AG04449 (cell line): ENCODE results near the gene GRAMD2B.
"Not testable (repeated sequence)": the region's sequence is repeated elsewhere in the genome, so short reads cannot be mapped to it uniquely, and the experiment has no call there.

Source experiments
- CTCF ChIA-PET: fragments of 350-600 bp; formaldehyde crosslinking; extraction: SDS; loops from one replicate; lab custom pipeline; 2021; ENCODE audit warnings: antibody characterized with exemption; lab: Yijun Ruan, JAX
- POLR2A ChIA-PET: fragments of 400-600, 350-600 bp; formaldehyde crosslinking; extraction: SDS; loops from one replicate; lab custom pipeline; 2020; ENCODE audit warnings: antibody characterized with exemption, inconsistent platforms; lab: Yijun Ruan, JAX
- DNase-seq: peaks from one replicate; pipeline ENCODE4 v3.0.0-alpha.2; 2010; ENCODE audit warnings: low read depth, low spot score
- H3K4me3 ChIP-seq: 2 replicates; pipeline ENCODE4 v1.5.1; 2011; ENCODE audit warnings: low read depth, mild to moderate bottlenecking, control low read depth, low read length
- TF ChIP-seq, protein P1 (sequence below): IDR thresholded peaks from one replicate; pipeline ENCODE4 v1.5.1; 2011; ENCODE audit warnings: mild to moderate bottlenecking, moderate library complexity, low read length, control low read depth, inconsistent platforms; ENCODE audit not compliant: insufficient read depth; ENCODE audit errors: missing control alignments

Gene GRAMD2B

DNA sequence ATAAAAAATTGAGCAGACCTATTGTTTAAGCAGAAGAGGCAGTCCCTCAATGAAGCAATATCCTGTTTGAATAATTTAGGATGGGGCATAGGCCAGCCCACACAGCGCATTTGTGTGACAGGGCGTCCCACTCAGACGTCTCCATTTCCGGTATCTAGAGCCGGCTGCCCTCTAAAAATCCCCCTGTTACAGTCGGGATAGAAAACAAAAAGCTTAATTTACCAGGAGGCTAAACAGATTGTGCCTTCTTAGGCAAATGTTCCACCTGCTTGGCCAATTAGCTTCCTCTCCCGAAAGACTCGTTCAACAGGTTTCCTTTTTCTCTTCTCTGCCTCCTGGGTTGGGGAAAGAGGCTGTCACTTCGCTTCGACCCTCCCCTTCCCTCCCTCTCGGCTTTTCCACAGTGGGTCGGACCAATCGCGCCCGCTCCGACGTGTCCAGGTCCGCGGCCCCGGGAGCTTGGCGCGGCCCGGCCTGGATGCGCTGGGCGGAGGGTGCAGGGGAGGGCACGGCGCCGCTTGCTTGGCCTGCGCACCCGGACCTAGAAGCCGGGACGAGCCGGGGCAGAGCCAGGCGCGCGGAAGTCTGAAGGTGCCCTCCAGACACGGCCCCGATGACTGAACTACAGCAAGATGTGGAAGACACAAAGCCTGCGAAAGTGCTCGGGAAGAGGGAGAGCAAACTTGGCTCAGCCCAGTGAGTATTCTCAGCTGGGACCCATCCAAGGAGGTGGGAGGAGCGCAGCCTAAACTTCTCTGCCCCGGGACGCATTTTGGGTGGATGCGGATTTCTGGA, at the start of gene GRAMD2B:
Gene GRAMD2B, plus strand, starts transcription at position 416 of the 795 bp plus-strand sequence. Its CDS starts 198 bp downstream, at position 614.
- peak; percentile 46 for DNase-seq
- CTCF ChIA-PET = interaction anchor here (0.9 to 1.9 kb wide), 4 partner anchors 9 to 70 kb away, joined by 4 to 15 read pairs (median 4); no protein-coding TSS in a partner anchor
- TF ChIP-seq, protein P1, sequence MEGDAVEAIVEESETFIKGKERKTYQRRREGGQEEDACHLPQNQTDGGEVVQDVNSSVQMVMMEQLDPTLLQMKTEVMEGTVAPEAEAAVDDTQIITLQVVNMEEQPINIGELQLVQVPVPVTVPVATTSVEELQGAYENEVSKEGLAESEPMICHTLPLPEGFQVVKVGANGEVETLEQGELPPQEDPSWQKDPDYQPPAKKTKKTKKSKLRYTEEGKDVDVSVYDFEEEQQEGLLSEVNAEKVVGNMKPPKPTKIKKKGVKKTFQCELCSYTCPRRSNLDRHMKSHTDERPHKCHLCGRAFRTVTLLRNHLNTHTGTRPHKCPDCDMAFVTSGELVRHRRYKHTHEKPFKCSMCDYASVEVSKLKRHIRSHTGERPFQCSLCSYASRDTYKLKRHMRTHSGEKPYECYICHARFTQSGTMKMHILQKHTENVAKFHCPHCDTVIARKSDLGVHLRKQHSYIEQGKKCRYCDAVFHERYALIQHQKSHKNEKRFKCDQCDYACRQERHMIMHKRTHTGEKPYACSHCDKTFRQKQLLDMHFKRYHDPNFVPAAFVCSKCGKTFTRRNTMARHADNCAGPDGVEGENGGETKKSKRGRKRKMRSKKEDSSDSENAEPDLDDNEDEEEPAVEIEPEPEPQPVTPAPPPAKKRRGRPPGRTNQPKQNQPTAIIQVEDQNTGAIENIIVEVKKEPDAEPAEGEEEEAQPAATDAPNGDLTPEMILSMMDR = no peak
- POLR2A ChIA-PET = interaction anchor here (0.6 to 1.4 kb wide), 7 partner anchors 10 to 1745 kb away, joined by 3 to 14 read pairs (median 3); no protein-coding TSS in a partner anchor
- peak within 1 kb of the TSS; percentile 75 for H3K4me3 ChIP-seq

DNA sequence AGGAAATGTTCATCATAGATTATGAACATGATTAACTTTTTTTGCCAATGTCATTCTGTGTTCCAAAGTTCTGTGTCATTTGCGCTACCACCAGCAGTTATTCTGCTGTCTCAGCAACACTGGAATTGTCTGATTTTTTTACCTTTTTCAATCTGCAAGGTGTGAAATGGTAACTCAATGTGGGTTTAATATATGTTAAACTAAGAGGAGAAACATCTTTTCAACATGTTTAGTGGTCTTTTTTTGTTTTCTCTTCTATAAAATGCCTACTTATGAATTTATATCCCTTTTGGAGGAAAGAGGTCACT, 49.1 kb upstream of the GRAMD2B start:
- TF ChIP-seq, protein P1 = no peak
- DNase-seq = no peak
- no peak overlapping the region for H3K4me3 ChIP-seq
- POLR2A ChIA-PET = no interaction called here
- CTCF ChIA-PET = no interaction called here

DNA sequence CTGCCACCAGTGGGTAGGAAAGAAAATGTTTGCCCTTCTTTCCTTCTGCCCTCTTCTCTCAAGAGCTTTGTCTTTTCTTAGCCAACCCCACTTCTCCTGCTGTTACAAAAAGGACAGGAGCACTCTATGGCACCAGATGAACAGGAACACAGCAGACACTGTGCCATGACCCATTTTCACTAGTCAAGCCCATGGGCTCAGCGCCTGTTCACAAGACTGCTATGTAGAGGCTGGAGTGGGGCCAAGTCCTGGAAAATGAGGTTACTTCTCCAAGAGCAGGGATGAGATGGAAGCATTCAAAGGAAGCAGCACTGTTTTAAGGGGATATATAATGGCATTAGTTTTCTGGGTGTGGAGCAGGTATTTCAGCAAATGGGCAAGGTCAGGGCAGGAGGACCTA, 46.8 kb upstream of the GRAMD2B start:
- DNase-seq = no peak
- POLR2A ChIA-PET = no interaction called here

DNA sequence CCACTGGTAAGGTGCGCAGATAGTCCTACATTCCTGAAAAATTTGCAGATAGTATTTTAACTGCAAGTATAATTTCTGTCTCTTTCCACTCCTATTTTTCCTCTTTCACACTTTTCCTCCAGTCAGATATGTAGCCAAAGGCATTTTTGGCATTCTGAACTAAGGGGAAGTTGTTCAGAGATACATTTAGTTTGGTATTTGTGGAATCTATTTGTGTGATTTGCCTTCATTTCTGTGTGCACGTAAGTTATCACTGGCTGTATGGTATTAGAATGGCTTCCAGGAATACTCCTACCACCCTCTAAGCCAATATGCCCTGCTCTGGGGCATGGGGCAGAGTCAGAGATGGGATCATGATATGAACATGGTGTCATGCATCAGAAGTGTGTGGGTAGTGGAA, 45.8 kb upstream of the GRAMD2B start:
- TF ChIP-seq, protein P1 = no peak
- no peak for DNase-seq
- CTCF ChIA-PET = interaction anchor here (1.2 kb wide), 1 partner anchor 24 kb away, joined by 4 read pairs; no protein-coding TSS in a partner anchor
- POLR2A ChIA-PET = interaction anchor here (0.8 kb wide), 1 partner anchor 46 kb away, joined by 3 read pairs; no protein-coding TSS in a partner anchor
- no peak overlapping the region for H3K4me3 ChIP-seq

More for the DNA sequence above, 46.8 kb upstream of the GRAMD2B start:
- H3K4me3 ChIP-seq = no peak overlapping the region
- CTCF ChIA-PET = no interaction called here
- TF ChIP-seq, protein P1 = no peak

GRCh38 chr5:126380316-126380715, 42.9 kb upstream of the GRAMD2B start:
- CTCF ChIA-PET, H3K4me3 ChIP-seq, DNase-seq, POLR2A ChIA-PET: not testable (repeated sequence)

DNA sequence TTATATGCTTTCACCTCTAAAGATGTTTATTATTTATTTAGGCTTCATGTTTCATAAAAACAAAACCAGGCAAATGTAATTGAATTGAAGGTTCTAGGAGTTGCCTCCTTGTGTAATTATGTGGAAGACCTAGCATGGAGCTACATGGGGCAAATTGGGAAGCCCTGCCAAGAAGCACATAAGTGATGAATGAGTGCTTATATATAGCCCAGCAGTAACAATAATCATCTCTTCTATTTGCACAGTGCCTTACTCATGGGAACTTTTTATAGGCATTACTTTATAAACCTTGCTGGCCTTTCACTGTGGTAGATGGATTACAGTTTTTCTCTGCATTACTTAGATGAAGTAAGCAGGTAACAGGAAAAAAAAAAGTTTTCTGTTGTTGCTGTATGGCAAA, 40.0 kb upstream of the GRAMD2B start:
- TF ChIP-seq, protein P1 = no peak
- CTCF ChIA-PET = interaction anchor here (1.1 to 2.0 kb wide), 6 partner anchors 11 to 41 kb away, joined by 3 to 5 read pairs (median 4); no protein-coding TSS in a partner anchor
- no peak for DNase-seq
- POLR2A ChIA-PET = interaction anchor here (1.3 kb wide), 1 partner anchor 28 kb away, joined by 3 read pairs; no protein-coding TSS in a partner anchor
- H3K4me3 ChIP-seq = no peak overlapping the region
